MM.1S (cell line): ENCODE results near the gene DDIT4.
"Not testable (repeated sequence)": the region's sequence is repeated elsewhere in the genome, so short reads cannot be mapped to it uniquely, and the experiment has no call there.

Source experiments
- DNase-seq: peaks from one replicate; pipeline ENCODE4 v3.0.0-alpha.2; 2015
- H2AFZ ChIP-seq: fragments of 300-600 bp; sonication (generic); 2 replicates; pipeline ENCODE4 v1.6.0; 2016; ENCODE audit warnings: antibody characterized with exemption, low read length
- H3F3A ChIP-seq: fragments of 300-600 bp; sonication (generic); 2 replicates; pipeline ENCODE4 v1.6.1; 2016; ENCODE audit warnings: mild to moderate bottlenecking, antibody characterized with exemption, low read length, moderate library complexity, mixed read lengths; ENCODE audit not compliant: insufficient read depth
- H3K27ac ChIP-seq: fragments of 300-600 bp; sonication (generic); 2 replicates; pipeline ENCODE4 v1.5.1; 2016; ENCODE audit warnings: mild to moderate bottlenecking, low read length
- H3K27me3 ChIP-seq: fragments of 300-600 bp; sonication (generic); replicated peaks from 2 replicates; pipeline ENCODE4 v1.6.0; 2016; ENCODE audit warnings: low read length; ENCODE audit not compliant: insufficient read depth
- H3K36me3 ChIP-seq: fragments of 300-600 bp; sonication (generic); replicated peaks from 2 replicates; pipeline ENCODE4 v1.6.1; 2016; ENCODE audit warnings: mild to moderate bottlenecking, low read length, mixed read lengths; ENCODE audit not compliant: insufficient read depth
- H3K4me1 ChIP-seq: fragments of 300-600 bp; sonication (generic); 2 replicates; pipeline ENCODE4 v1.6.1; 2016; ENCODE audit warnings: low read length, mixed read lengths
- H3K4me2 ChIP-seq: fragments of 300-600 bp; sonication (generic); 2 replicates; pipeline ENCODE4 v1.6.0; 2016; ENCODE audit warnings: low read depth, low read length
- H3K4me3 ChIP-seq: fragments of 300-600 bp; sonication (generic); 2 replicates; pipeline ENCODE4 v1.5.1; 2016; ENCODE audit warnings: low read length, mixed read lengths
- H3K79me2 ChIP-seq: fragments of 300-600 bp; sonication (generic); 2 replicates; pipeline ENCODE4 v1.6.1; 2016; ENCODE audit warnings: mixed run types, low read length, mixed read lengths
- H3K9ac ChIP-seq: fragments of 300-600 bp; sonication (generic); 2 replicates; pipeline ENCODE4 v1.6.1; 2016; ENCODE audit warnings: low read length, mixed read lengths
- H3K9me2 ChIP-seq: fragments of 300-600 bp; sonication (generic); replicated peaks from 2 replicates; pipeline ENCODE4 v1.6.1; 2016; ENCODE audit warnings: mild to moderate bottlenecking, low read length, mixed read lengths; ENCODE audit not compliant: insufficient read depth
- H3K9me3 ChIP-seq: fragments of 300-600 bp; sonication (generic); replicated peaks from 2 replicates; pipeline ENCODE4 v1.6.1; 2016; ENCODE audit warnings: mild to moderate bottlenecking, low read length, mixed read lengths; ENCODE audit not compliant: insufficient read depth
- H4K20me1 ChIP-seq: fragments of 300-600 bp; sonication (generic); 2 replicates; pipeline ENCODE4 v1.6.1; 2016; ENCODE audit warnings: mild to moderate bottlenecking, low read length, moderate library complexity, mixed read lengths; ENCODE audit not compliant: insufficient read depth
- EZH2 ChIP-seq: fragments of 300-600 bp; sonication (generic); optimal IDR thresholded peaks from 2 replicates; pipeline ENCODE3; 2017; ENCODE audit warnings: low read depth, mild to moderate bottlenecking, antibody characterized with exemption, low read length, mixed read lengths
- EZH2phosphoT487 ChIP-seq: fragments of 300-600 bp; sonication (generic); IDR thresholded peaks from 2 replicates; pipeline ENCODE4 v1.6.1; 2018; ENCODE audit warnings: antibody characterized with exemption, low read length
- TF ChIP-seq, protein P1 (sequence below): fragments of 300-600 bp; sonication (generic); IDR thresholded peaks from 2 replicates; pipeline ENCODE4 v1.5.1; 2016; ENCODE audit warnings: antibody characterized with exemption, low read length, mixed read lengths

The DDIT4 gene

DNA sequence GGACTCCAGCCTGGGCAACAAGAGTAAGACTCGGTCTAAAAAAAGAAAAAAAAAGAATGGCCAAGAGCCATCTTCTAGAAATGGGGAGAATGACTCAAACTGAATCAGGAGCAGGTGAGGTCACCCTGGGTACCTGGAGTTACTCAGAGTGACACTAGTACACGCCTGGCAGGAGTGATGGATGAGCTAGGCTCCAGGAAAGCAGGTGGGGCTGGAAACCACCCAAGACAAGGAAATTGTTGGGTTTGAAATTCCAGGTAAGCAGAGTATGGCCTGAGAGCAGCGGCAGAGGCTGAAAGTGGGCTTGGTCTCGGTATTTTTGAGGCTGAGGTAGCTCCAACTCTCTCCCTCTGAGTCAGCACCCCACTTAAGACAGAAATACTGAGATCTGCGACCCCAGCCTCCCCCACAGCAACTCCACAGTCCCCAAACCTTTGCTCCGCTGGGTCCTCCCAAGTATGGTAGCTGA, 18.5 kb downstream of the DDIT4 start:
- DNase-seq: no peak
- Histone ChIP-seq H3F3A (peaks cover 4% of the 10 kb centered on the region), H3K9ac (no peak overlapping the region), H3K79me2 (no peaks in the 10 kb centered on the region), H3K27ac (no peak overlapping the region), H3K4me2 (no peak overlapping the region), H3K4me1 (no peaks in the 10 kb centered on the region), H3K36me3 (no peaks in the 10 kb centered on the region), H3K4me3 (no peak overlapping the region), H3K9me2 (no peaks in the 10 kb centered on the region), H3K9me3 (no peaks in the 10 kb centered on the region), H3K27me3 (no peaks in the 10 kb centered on the region), H4K20me1 (no peaks in the 10 kb centered on the region), H2AFZ (no peak overlapping the region)
- TF ChIP-seq EZH2: no peak

DNA sequence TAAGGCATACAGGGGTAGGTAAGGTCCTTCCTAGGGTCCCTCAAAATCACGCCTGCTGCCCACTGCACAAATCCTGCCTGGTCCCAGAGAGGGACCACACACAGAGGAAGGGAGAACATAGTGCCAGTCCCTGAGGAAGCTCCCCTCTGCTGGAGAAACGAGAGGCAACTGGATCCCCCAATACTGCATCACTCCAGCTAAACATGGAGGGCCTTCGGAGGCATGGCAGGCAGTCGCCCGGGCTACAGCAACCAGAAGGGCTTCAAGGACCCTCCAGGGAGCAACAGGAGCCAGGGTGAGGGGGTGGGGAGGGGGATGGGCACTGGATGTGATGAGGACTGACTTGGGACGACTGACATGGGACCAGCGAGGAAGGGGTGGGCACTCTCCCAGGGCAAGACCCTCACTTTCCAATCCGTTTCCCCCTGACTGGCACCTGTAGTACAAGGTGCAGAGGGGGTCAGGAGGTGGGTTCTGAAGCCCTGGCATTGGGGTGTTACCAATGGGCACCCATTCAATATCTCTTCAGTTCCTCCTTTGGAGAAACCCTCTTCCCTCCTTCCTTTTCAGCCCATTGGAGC, 21.7 kb downstream of the DDIT4 start:
- TF ChIP-seq, protein P1, sequence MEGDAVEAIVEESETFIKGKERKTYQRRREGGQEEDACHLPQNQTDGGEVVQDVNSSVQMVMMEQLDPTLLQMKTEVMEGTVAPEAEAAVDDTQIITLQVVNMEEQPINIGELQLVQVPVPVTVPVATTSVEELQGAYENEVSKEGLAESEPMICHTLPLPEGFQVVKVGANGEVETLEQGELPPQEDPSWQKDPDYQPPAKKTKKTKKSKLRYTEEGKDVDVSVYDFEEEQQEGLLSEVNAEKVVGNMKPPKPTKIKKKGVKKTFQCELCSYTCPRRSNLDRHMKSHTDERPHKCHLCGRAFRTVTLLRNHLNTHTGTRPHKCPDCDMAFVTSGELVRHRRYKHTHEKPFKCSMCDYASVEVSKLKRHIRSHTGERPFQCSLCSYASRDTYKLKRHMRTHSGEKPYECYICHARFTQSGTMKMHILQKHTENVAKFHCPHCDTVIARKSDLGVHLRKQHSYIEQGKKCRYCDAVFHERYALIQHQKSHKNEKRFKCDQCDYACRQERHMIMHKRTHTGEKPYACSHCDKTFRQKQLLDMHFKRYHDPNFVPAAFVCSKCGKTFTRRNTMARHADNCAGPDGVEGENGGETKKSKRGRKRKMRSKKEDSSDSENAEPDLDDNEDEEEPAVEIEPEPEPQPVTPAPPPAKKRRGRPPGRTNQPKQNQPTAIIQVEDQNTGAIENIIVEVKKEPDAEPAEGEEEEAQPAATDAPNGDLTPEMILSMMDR: no peak
- TF ChIP-seq EZH2phosphoT487 (no peak), EZH2 (no peak)
- Histone ChIP-seq H4K20me1 (no peaks in the 10 kb centered on the region), H3K4me2 (no peak overlapping the region), H3K4me3 (no peak overlapping the region), H3K27ac (no peak overlapping the region), H3K9me2 (no peaks in the 10 kb centered on the region), H3K36me3 (no peaks in the 10 kb centered on the region), H3K9ac (no peak overlapping the region), H3K79me2 (no peaks in the 10 kb centered on the region), H2AFZ (no peak overlapping the region), H3K4me1 (peaks cover 8% of the 10 kb centered on the region), H3K27me3 (no peaks in the 10 kb centered on the region), H3K9me3 (no peaks in the 10 kb centered on the region), H3F3A (peaks cover 18% of the 10 kb centered on the region)
- no peak for DNase-seq

DNA sequence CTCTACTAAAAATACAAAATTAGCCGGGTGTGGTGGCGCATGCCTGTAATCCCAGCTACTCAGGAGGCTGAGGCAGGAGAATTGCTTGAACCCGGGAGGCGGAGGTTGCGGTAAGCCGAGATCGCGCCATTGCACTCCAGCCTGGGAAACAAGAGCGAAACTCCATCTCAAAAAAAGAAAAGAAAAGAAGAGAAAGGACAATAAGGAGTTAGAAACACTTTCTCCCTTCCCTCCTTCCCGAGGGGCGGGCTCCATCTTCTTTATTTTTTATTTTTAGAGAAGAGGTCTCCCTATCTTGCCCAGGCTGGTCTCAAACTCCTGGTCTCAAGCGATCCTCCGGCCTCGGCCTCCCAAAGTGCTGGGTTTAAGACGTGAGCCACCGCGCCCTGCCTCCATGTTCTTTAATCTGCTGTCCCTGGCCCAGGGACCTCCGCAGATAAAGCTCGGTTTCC, 23.1 kb downstream of the DDIT4 start:
- Histone ChIP-seq H3K27ac (peak overlapping the region; percentile 96), H3K9ac (peak overlapping the region; percentile 98), H3K4me2 (peak overlapping the region; percentile 95), H3F3A (peaks cover 18% of the 10 kb centered on the region), H3K4me3 (peak overlapping the region; percentile 71)
- not testable (repeated sequence) for DNase-seq, H3K79me2 ChIP-seq, H3K27me3 ChIP-seq, H3K9me3 ChIP-seq, H3K4me1 ChIP-seq, H3K9me2 ChIP-seq, H4K20me1 ChIP-seq, H3K36me3 ChIP-seq, H2AFZ ChIP-seq

DNA sequence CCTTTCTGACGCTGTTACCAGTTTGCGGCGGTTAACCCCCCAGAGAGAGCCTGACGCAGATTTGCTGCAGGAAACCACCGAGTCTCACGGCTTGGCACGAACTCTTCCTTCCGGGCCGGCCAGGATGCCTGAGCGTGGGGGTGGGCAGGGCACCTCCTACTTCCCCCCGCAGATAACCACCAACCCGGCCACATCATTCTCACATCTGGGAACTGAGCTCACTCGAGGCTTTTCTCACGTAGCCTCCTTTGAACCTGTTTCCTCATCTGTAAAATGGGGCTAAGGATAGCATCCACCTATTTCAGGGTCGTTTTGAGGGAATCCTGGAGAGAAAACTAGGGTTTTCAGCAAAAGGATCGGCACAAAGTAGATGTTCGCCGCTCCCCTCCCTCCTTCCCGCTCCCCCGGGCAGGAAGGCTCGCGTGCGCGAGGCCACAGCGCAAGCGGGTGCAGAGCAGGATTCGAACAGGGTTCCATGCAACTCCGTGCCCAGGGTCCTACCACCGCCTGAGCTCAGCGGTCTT, 23.6 kb downstream of the DDIT4 start:
- peaks cover 8% of the 10 kb centered on the region for H3K4me1 ChIP-seq
- H3K36me3 ChIP-seq: no peaks in the 10 kb centered on the region
- H3K79me2 ChIP-seq: no peaks in the 10 kb centered on the region
- H3K27ac ChIP-seq: peak overlapping the region; percentile 96
- peak overlapping the region; percentile 71 for H3K4me3 ChIP-seq
- H3K27me3 ChIP-seq: no peaks in the 10 kb centered on the region
- H3K4me2 ChIP-seq: peak overlapping the region; percentile 95
- H3K9ac ChIP-seq: peak overlapping the region; percentile 98
- TF ChIP-seq EZH2phosphoT487 (no peak), EZH2 (no peak)
- TF ChIP-seq, protein P1: no peak
- H3F3A ChIP-seq: peaks cover 18% of the 10 kb centered on the region
- H3K9me3 ChIP-seq: no peaks in the 10 kb centered on the region
- peak; percentile 95 for DNase-seq
- H4K20me1 ChIP-seq: no peaks in the 10 kb centered on the region
- H2AFZ ChIP-seq: no peak overlapping the region
- no peaks in the 10 kb centered on the region for H3K9me2 ChIP-seq
